Left cardiac atrium (tissue), 4 donors: ENCODE measurements around the gene NOM1. TPM values are rescaled to one million over a fixed set of nuclear protein-coding genes. Genes with fewer than 3 reads are reported as not detected.

Experiments used
- ATAC-seq, 2 donors: fragments of 200-7000 bp; cut with Tn5 transposase; one replicate each; pipeline ENCODE4 v1.9.1; 2020; ENCODE audit warnings: mild to moderate bottlenecking in 2 of 2, moderate library complexity in 2 of 2
- DNase-seq: peaks from one replicate; pipeline ENCODE4 v3.0.0-alpha.2; 2020
- intact Hi-C, 2 donors: fragments of 100-400 bp; cut with DNase I; formaldehyde crosslinking; loops; one replicate each; pipeline versions ENCODE4 v1.14.1 to v1.15.1; 2022 to 2023
- total RNA-seq, 2 donors: library from RNA; stranded (reverse); fragmentation: NEBNext Ultra II Directional; extraction: Animal tissue kit (Norgen Biotek cat#: 25700); gene quantifications; one replicate each; pipeline ENCODE4 v1.2.1, GENCODE V29; 2021
- donor health status: DM: no; HTN: yes; CAD: no.
- donor health status: DM: no; HTN: yes; CAD: no; lungs with severe emphysema.
- donor health status: DM: yes; HTN: yes; CAD: no.
- donor health status: Dilated cardiomyopathy.

The NOM1 gene
- total RNA-seq, 2 donors from 2014 or later: 8.9 to 9.4 TPM

GRCh38 chr7:157021871-157022680, 72.6 kb downstream of the NOM1 start:
- intact Hi-C loops: no loop called here
- ATAC-seq: no peak
- DNase-seq: no peak

Other genes starting within 250 kb of the NOM1 start
- 10 to 100 TPM; 39.4 to 45.2 TPM for gene LMBR1, start 56.5 kb upstream of the NOM1 start, total RNA-seq
- gene MNX1, start 61.0 kb downstream of the NOM1 start, total RNA-seq: not detected
- gene UBE3C, start 189.2 kb downstream of the NOM1 start, total RNA-seq: 10 to 100 TPM; 46.1 to 55.4 TPM